Neural progenitor cell (in vitro differentiated cells): ENCODE data around the gene ELOVL2. TPM values are rescaled to one million over a fixed set of nuclear protein-coding genes. Genes with fewer than 3 reads are reported as not detected.

Source experiments
- DNase-seq: peaks from one replicate; pipeline ENCODE4 v3.0.0-alpha.2; 2016; ENCODE audit warnings: low spot score
- H2AFZ ChIP-seq: fragments of 200-600 bp; sonication (generic); replicated peaks from 2 replicates; pipeline ENCODE4 v1.6.1; 2016; ENCODE audit warnings: antibody characterized with exemption
- H3F3A ChIP-seq: fragments of 200-600 bp; sonication (generic); 2 replicates; pipeline ENCODE4 v1.6.1; 2016; ENCODE audit warnings: antibody characterized with exemption, low read depth
- H3K27ac ChIP-seq: fragments of 200-600 bp; sonication (generic); 2 replicates; pipeline ENCODE4 v1.5.1; 2016; ENCODE audit warnings: mild to moderate bottlenecking
- H3K27me3 ChIP-seq: fragments of 200-600 bp; sonication (generic); 2 replicates; pipeline ENCODE4 v1.6.1; 2016; ENCODE audit warnings: mild to moderate bottlenecking, moderate library complexity
- H3K36me3 ChIP-seq: fragments of 200-600 bp; sonication (generic); 2 replicates; pipeline ENCODE4 v1.5.1; 2016
- H3K4me1 ChIP-seq: fragments of 200-600 bp; sonication (generic); 2 replicates; pipeline ENCODE4 v1.6.1; 2016; ENCODE audit warnings: mixed run types
- H3K4me2 ChIP-seq: fragments of 200-600 bp; sonication (generic); 2 replicates; pipeline ENCODE4 v1.6.1; 2016
- H3K4me3 ChIP-seq: fragments of 200-600 bp; sonication (generic); 2 replicates; pipeline ENCODE4 v1.5.1; 2016
- H3K79me2 ChIP-seq: fragments of 200-600 bp; sonication (generic); 2 replicates; pipeline ENCODE4 v1.6.1; 2016; ENCODE audit warnings: low read depth
- H3K9ac ChIP-seq: fragments of 200-600 bp; sonication (generic); 2 replicates; pipeline ENCODE4 v1.6.1; 2016
- H3K9me3 ChIP-seq: fragments of 200-600 bp; sonication (generic); 2 replicates; pipeline ENCODE4 v1.5.1; 2016; ENCODE audit warnings: low read depth
- H4K20me1 ChIP-seq: fragments of 200-600 bp; sonication (generic); 2 replicates; pipeline ENCODE4 v1.6.1; 2016; ENCODE audit warnings: low read depth
- H3K27ac Mint-ChIP-seq: 3 replicates; pipeline ENCODE4 v1.8.0; 2021; ENCODE audit warnings: mixed read lengths
- H3K27me3 Mint-ChIP-seq: 2 replicates; pipeline ENCODE4 v1.8.0; 2022; ENCODE audit warnings: low read depth, mild to moderate bottlenecking, inconsistent platforms, moderate library complexity, mixed read lengths; ENCODE audit not compliant: insufficient read depth
- H3K36me3 Mint-ChIP-seq: 3 replicates; pipeline ENCODE4 v1.8.0; 2021; ENCODE audit warnings: mixed read lengths
- H3K4me1 Mint-ChIP-seq: 3 replicates; pipeline ENCODE4 v1.8.0; 2021; ENCODE audit warnings: mixed read lengths
- H3K4me3 Mint-ChIP-seq: 3 replicates; pipeline ENCODE4 v1.8.0; 2021; ENCODE audit warnings: mild to moderate bottlenecking, moderate library complexity, mixed read lengths
- H3K9me3 Mint-ChIP-seq: 3 replicates; pipeline ENCODE4 v1.8.0; 2020; ENCODE audit warnings: mixed read lengths
- CTCF ChIP-seq: fragments of 200-600 bp; sonication (generic); IDR thresholded peaks from 2 replicates; pipeline ENCODE4 v1.5.1; 2017; ENCODE audit warnings: antibody characterized with exemption, mild to moderate bottlenecking
- EZH2 ChIP-seq: fragments of 200-600 bp; sonication (generic); IDR thresholded peaks from 2 replicates; pipeline ENCODE4 v1.6.1; 2017; ENCODE audit warnings: antibody characterized with exemption, mild to moderate bottlenecking, moderate library complexity
- EZH2phosphoT487 ChIP-seq: fragments of 200-600 bp; sonication (generic); IDR thresholded peaks from 2 replicates; pipeline ENCODE4 v1.6.1; 2017; ENCODE audit warnings: antibody characterized with exemption
- total RNA-seq: library from RNA; depleted of rRNA; stranded (reverse); fragments of >200 nt; gene quantifications from 2 replicates; pipeline ENCODE4 v1.2.3, GENCODE V29; 2015; ENCODE audit warnings: low replicate concordance

ELOVL2 gene
- total RNA-seq, 1 donor from 2014 or later, result 9.1 TPM

- Histone ChIP-seq H2AFZ (no peak overlapping the region), H3K79me2 (no peaks in the 10 kb centered on the region), H3F3A (peaks cover 21% of the 10 kb centered on the region), H4K20me1 (no peaks in the 10 kb centered on the region), H3K9me3 (no peaks in the 10 kb centered on the region), H3K36me3 (no peaks in the 10 kb centered on the region), H3K9ac (no peak overlapping the region), H3K4me1 (peaks cover 30% of the 10 kb centered on the region), H3K27ac (no peak overlapping the region), H3K4me2 (no peak overlapping the region), H3K27me3 (peaks cover 54% of the 10 kb centered on the region), H3K4me3 (no peak overlapping the region)
- no peak for TF ChIP-seq CTCF
- no peak for TF ChIP-seq EZH2phosphoT487
- no peak for TF ChIP-seq EZH2
- no peak for DNase-seq
- Mint-ChIP-seq H3K9me3 (peaks cover 6% of the 10 kb centered on the region), H3K27ac (no peak overlapping the region), H3K36me3 (no peaks in the 10 kb centered on the region), H3K4me3 (no peak overlapping the region), H3K4me1 (peaks cover 46% of the 10 kb centered on the region), H3K27me3 (peaks cover 7% of the 10 kb centered on the region)
Measured at GRCh38 chr6:11039040-11039439, 5.1 kb downstream of the ELOVL2 start.

GRCh38 chr6:11036977-11037430 lies 7.1 kb downstream of the ELOVL2 start:
- H3F3A ChIP-seq, result peaks cover under 1% of the 10 kb centered on the region
- H3K27me3 Mint-ChIP-seq, result no peaks in the 10 kb centered on the region
- H2AFZ ChIP-seq, result peak overlapping the region; percentile 29
- H3K36me3 Mint-ChIP-seq, result no peaks in the 10 kb centered on the region
- no peak for TF ChIP-seq EZH2phosphoT487
- no peak for TF ChIP-seq CTCF
- TF ChIP-seq EZH2, result no peak
- no peaks in the 10 kb centered on the region for H3K79me2 ChIP-seq
- H4K20me1 ChIP-seq, result no peaks in the 10 kb centered on the region
- H3K4me3 ChIP-seq, result no peak overlapping the region
- H3K36me3 ChIP-seq, result no peaks in the 10 kb centered on the region
- no peaks in the 10 kb centered on the region for H3K9me3 Mint-ChIP-seq
- peaks cover 34% of the 10 kb centered on the region for H3K27me3 ChIP-seq
- H3K27ac Mint-ChIP-seq, result no peak overlapping the region
- H3K27ac ChIP-seq, result no peak overlapping the region
- H3K9ac ChIP-seq, result no peak overlapping the region
- no peak overlapping the region for H3K4me3 Mint-ChIP-seq
- peaks cover 24% of the 10 kb centered on the region for H3K4me1 ChIP-seq
- H3K9me3 ChIP-seq, result no peaks in the 10 kb centered on the region
- H3K4me1 Mint-ChIP-seq, result peaks cover 36% of the 10 kb centered on the region
- DNase-seq, result peak; percentile 13
- H3K4me2 ChIP-seq, result peak overlapping the region; percentile 5

- Histone ChIP-seq H3K9ac (no peak overlapping the region), H3K79me2 (no peaks in the 10 kb centered on the region), H3K4me2 (peak overlapping the region; percentile 5), H3K36me3 (no peaks in the 10 kb centered on the region), H3K4me3 (no peak overlapping the region), H3K4me1 (peaks cover 24% of the 10 kb centered on the region), H3K27me3 (peaks cover 27% of the 10 kb centered on the region), H2AFZ (peak overlapping the region; percentile 29), H4K20me1 (no peaks in the 10 kb centered on the region), H3F3A (no peaks in the 10 kb centered on the region), H3K9me3 (no peaks in the 10 kb centered on the region), H3K27ac (no peak overlapping the region)
- Mint-ChIP-seq H3K27me3 (no peaks in the 10 kb centered on the region), H3K27ac (no peak overlapping the region), H3K36me3 (no peaks in the 10 kb centered on the region), H3K4me3 (no peak overlapping the region), H3K9me3 (no peaks in the 10 kb centered on the region), H3K4me1 (peaks cover 36% of the 10 kb centered on the region)
- no peak for TF ChIP-seq EZH2
- TF ChIP-seq CTCF, result no peak
- no peak for TF ChIP-seq EZH2phosphoT487
- DNase-seq, result no peak
Measured at GRCh38 chr6:11036351-11036740, 7.8 kb downstream of the ELOVL2 start.
